HEK293 (cell line): Measurements from ENCODE around the gene PIGL.
A peak's percentile ranks its signal among the peaks of the same experiment; 100 is the strongest.

Experiments used
- IKZF3 ChIP-seq: fragments of 450-650 bp; IDR thresholded peaks from 2 replicates; pipeline ENCODE4 v1.5.0; 2018; ENCODE audit warnings: missing biosample characterization, mild to moderate bottlenecking, missing genetic modification characterization, moderate library complexity
- KLF8 ChIP-seq: fragments of 450-650 bp; formaldehyde crosslinking; IDR thresholded peaks from 2 replicates; pipeline ENCODE4 v1.5.1; 2016; ENCODE audit warnings: missing biosample characterization, missing genetic modification characterization
- MEIS1 ChIP-seq: sonication (generic); formaldehyde crosslinking; IDR thresholded peaks from 2 replicates; pipeline ENCODE4 v1.8.1; 2022; ENCODE audit warnings: missing genetic modification reagents, mild to moderate bottlenecking, borderline replicate concordance
- MZF1 ChIP-seq: fragments of 450-650 bp; formaldehyde crosslinking; IDR thresholded peaks from 2 replicates; pipeline ENCODE4 v1.5.1; 2017; ENCODE audit warnings: missing biosample characterization, missing genetic modification characterization, borderline replicate concordance
- SCRT1 ChIP-seq: fragments of 450-650 bp; formaldehyde crosslinking; IDR thresholded peaks from 2 replicates; pipeline ENCODE4 v1.5.1; 2016; ENCODE audit warnings: missing biosample characterization, missing genetic modification characterization, borderline replicate concordance
- WT1 ChIP-seq: fragments of 450-650 bp; formaldehyde crosslinking; IDR thresholded peaks from 2 replicates; pipeline ENCODE4 v1.5.1; 2016; ENCODE audit warnings: missing biosample characterization, missing genetic modification characterization
- ZBTB1 ChIP-seq: fragments of 450-650 bp; formaldehyde crosslinking; IDR thresholded peaks from 2 replicates; pipeline ENCODE4 v1.5.1; 2016; ENCODE audit warnings: missing biosample characterization, missing genetic modification characterization
- ZFP3 ChIP-seq: fragments of 450-650 bp; formaldehyde crosslinking; IDR thresholded peaks from 2 replicates; pipeline ENCODE4 v1.5.1; 2016; ENCODE audit warnings: low read depth, missing biosample characterization, missing genetic modification characterization
- ZFP41 ChIP-seq: fragments of 450-650 bp; formaldehyde crosslinking; IDR thresholded peaks from 2 replicates; pipeline ENCODE4 v1.5.1; 2016; ENCODE audit warnings: missing biosample characterization, missing genetic modification characterization, borderline replicate concordance
- ZIC2 ChIP-seq: fragments of 450-650 bp; formaldehyde crosslinking; IDR thresholded peaks from 2 replicates; pipeline ENCODE4 v1.5.1; 2016; ENCODE audit warnings: missing biosample characterization, missing genetic modification characterization
- ZNF133 ChIP-seq: fragments of 450-650 bp; formaldehyde crosslinking; IDR thresholded peaks from 2 replicates; pipeline ENCODE4 v1.5.1; 2016; ENCODE audit warnings: missing biosample characterization, missing genetic modification characterization
- ZNF19 ChIP-seq: fragments of 450-650 bp; formaldehyde crosslinking; IDR thresholded peaks from 2 replicates; pipeline ENCODE4; 2016; ENCODE audit warnings: missing biosample characterization, missing genetic modification characterization, low read depth
- ZNF311 ChIP-seq: fragments of 450-650 bp; formaldehyde crosslinking; IDR thresholded peaks from 2 replicates; pipeline ENCODE4 v1.5.1; 2017; ENCODE audit warnings: missing biosample characterization, missing genetic modification characterization, borderline replicate concordance
- ZNF394 ChIP-seq: fragments of 450-650 bp; formaldehyde crosslinking; IDR thresholded peaks from 2 replicates; pipeline ENCODE4 v1.5.1; 2016; ENCODE audit warnings: missing biosample characterization, missing genetic modification characterization, mild to moderate bottlenecking, moderate library complexity, borderline replicate concordance
- ZNF549 ChIP-seq: fragments of 450-650 bp; IDR thresholded peaks from 2 replicates; pipeline ENCODE4 v1.5.1; 2018; ENCODE audit warnings: missing biosample characterization, missing genetic modification characterization, mild to moderate bottlenecking, inconsistent platforms, moderate library complexity
- ZNF561 ChIP-seq: fragments of 450-650 bp; IDR thresholded peaks from 2 replicates; pipeline ENCODE4 v1.5.1; 2018; ENCODE audit warnings: missing biosample characterization, missing genetic modification characterization, borderline replicate concordance
- ZNF571 ChIP-seq: fragments of 450-650 bp; formaldehyde crosslinking; IDR thresholded peaks from 2 replicates; pipeline ENCODE4 v1.5.0; 2017; ENCODE audit warnings: missing biosample characterization, missing genetic modification characterization
- ZNF658 ChIP-seq: fragments of 450-650 bp; formaldehyde crosslinking; IDR thresholded peaks from 2 replicates; pipeline ENCODE4; 2016; ENCODE audit warnings: missing biosample characterization, missing genetic modification characterization
- ZNF664 ChIP-seq: fragments of 450-650 bp; formaldehyde crosslinking; IDR thresholded peaks from 2 replicates; pipeline ENCODE4 v1.5.1; 2016; ENCODE audit warnings: missing biosample characterization, missing genetic modification characterization
- ZNF776 ChIP-seq: fragments of 450-650 bp; formaldehyde crosslinking; IDR thresholded peaks from 2 replicates; pipeline ENCODE4 v1.5.0; 2017; ENCODE audit warnings: missing biosample characterization, missing genetic modification characterization, borderline replicate concordance
- ZNF777 ChIP-seq: fragments of 450-650 bp; formaldehyde crosslinking; IDR thresholded peaks from 2 replicates; pipeline ENCODE4 v1.5.1; 2017; ENCODE audit warnings: missing biosample characterization, missing genetic modification characterization, borderline replicate concordance
- ZNF843 ChIP-seq: fragments of 450-650 bp; formaldehyde crosslinking; IDR thresholded peaks from 2 replicates; pipeline ENCODE4 v1.5.1; 2016; ENCODE audit warnings: missing biosample characterization, missing genetic modification characterization
- ZSCAN30 ChIP-seq: fragments of 450-650 bp; IDR thresholded peaks from 2 replicates; pipeline ENCODE4 v1.5.1; 2018; ENCODE audit warnings: missing biosample characterization, mild to moderate bottlenecking, missing genetic modification characterization, moderate library complexity
- TF ChIP-seq, protein P1 (sequence below): fragments of 450-650 bp; formaldehyde crosslinking; IDR thresholded peaks from 2 replicates; pipeline ENCODE4 v1.5.1; 2017; ENCODE audit warnings: missing biosample characterization, missing genetic modification characterization
- TF ChIP-seq, protein P2 (sequence below): fragments of 450-650 bp; formaldehyde crosslinking; IDR thresholded peaks from 2 replicates; pipeline ENCODE4 v1.5.1; 2016; ENCODE audit warnings: missing biosample characterization, missing genetic modification characterization
- TF ChIP-seq, protein P3 (sequence below): fragments of 450-650 bp; formaldehyde crosslinking; IDR thresholded peaks from 2 replicates; pipeline ENCODE4 v1.5.1; 2016; ENCODE audit warnings: missing biosample characterization, missing genetic modification characterization
- TF ChIP-seq, protein P4 (sequence below): fragments of 450-650 bp; formaldehyde crosslinking; IDR thresholded peaks from 2 replicates; pipeline ENCODE4 v1.5.1; 2016; ENCODE audit warnings: missing biosample characterization, missing genetic modification characterization
- TF ChIP-seq, protein P5 (sequence below): fragments of 450-650 bp; formaldehyde crosslinking; IDR thresholded peaks from 2 replicates; pipeline ENCODE4 v1.5.1; 2017; ENCODE audit warnings: missing biosample characterization, mild to moderate bottlenecking, missing genetic modification characterization, moderate library complexity
- TF ChIP-seq, protein P6 (sequence below): fragments of 450-650 bp; formaldehyde crosslinking; IDR thresholded peaks from 2 replicates; pipeline ENCODE4 v1.5.1; 2016; ENCODE audit warnings: missing biosample characterization, missing genetic modification characterization

The PIGL gene

DNA sequence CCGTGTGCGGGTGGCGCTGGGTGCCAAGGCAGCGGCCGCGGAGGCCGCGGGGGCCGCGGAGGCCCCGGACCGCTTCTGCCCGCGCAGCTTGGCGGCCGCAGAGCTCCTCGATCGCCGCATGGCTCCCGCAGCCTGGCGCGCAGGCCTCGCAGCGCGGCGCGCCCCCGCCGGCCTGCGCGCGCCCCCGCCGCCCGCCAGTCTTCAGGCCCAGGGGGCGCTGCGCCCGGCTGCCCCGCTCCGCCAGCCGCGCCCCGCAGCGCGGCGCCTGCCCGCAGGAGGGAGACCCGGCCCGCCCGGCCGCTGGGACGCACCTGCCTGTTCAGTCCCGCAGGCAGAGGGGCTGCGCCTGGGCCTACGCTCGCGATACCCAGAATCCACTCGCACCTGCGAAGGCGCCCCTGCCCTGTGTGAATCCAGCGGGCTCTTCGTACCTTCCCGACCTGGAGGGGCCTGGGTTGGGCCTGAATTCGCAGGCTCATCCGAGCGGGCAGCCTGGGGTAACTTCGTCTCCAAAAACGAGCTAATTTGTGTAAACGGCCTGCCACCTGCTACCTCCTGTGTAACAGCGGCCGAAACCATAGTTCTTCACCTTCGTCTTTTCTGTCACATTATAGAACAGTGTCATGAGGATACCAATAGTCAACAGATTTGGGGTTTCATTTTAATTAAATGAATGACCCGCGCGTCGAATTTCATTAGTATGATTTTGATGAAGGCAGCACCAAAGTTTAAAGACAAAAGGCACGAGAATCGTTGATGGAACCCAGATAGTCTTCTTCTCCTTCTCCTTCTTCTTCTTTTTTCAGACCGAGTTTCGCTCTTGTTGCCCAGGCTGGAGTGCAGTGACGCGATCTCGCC is 136.5 kb downstream of the PIGL start, which contains the start of gene CENPV (continued):
- TF ChIP-seq ZNF777 (tag by site-specific recombination) (no peak), MZF1 (no peak), ZNF843 (no peak), ZSCAN30 (tag by site-specific recombination) (0 out of 2 replicates have a peak, but pooled peaks have one; percentile 9), MEIS1 (CRISPR knock-in tag) (no peak), ZNF658 (tag by site-specific recombination) (no peak), ZNF776 (tag by site-specific recombination) (no peak), ZFP41 (tag by site-specific recombination) (no peak), ZNF664 (tag by site-specific recombination) (no peak), ZNF561 (tag by site-specific recombination) (0 out of 2 replicates have a peak, but pooled peaks have one; percentile 31), ZNF394 (tag by site-specific recombination) (no peak), ZNF311 (tag by site-specific recombination) (no peak), WT1 (tag by site-specific recombination) (no peak; the same call in 1 of the 2 replicates), IKZF3 (tag by site-specific recombination) (no peak), ZNF549 (no peak), ZNF19 (tag by site-specific recombination) (no peak), ZNF133 (tag by site-specific recombination) (no peak), ZIC2 (tag by site-specific recombination) (peak; percentile 29; the same call in 1 of the 2 replicates), KLF8 (tag by site-specific recombination) (no peak; the same call in 1 of the 2 replicates), SCRT1 (tag by site-specific recombination) (no peak), ZFP3 (no peak), ZBTB1 (no peak), ZNF571 (tag by site-specific recombination) (no peak)
- TF ChIP-seq, protein P1, sequence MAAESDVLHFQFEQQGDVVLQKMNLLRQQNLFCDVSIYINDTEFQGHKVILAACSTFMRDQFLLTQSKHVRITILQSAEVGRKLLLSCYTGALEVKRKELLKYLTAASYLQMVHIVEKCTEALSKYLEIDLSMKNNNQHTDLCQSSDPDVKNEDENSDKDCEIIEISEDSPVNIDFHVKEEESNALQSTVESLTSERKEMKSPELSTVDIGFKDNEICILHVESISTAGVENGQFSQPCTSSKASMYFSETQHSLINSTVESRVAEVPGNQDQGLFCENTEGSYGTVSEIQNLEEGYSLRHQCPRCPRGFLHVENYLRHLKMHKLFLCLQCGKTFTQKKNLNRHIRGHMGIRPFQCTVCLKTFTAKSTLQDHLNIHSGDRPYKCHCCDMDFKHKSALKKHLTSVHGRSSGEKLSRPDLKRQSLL = no peak
- TF ChIP-seq, protein P2, sequence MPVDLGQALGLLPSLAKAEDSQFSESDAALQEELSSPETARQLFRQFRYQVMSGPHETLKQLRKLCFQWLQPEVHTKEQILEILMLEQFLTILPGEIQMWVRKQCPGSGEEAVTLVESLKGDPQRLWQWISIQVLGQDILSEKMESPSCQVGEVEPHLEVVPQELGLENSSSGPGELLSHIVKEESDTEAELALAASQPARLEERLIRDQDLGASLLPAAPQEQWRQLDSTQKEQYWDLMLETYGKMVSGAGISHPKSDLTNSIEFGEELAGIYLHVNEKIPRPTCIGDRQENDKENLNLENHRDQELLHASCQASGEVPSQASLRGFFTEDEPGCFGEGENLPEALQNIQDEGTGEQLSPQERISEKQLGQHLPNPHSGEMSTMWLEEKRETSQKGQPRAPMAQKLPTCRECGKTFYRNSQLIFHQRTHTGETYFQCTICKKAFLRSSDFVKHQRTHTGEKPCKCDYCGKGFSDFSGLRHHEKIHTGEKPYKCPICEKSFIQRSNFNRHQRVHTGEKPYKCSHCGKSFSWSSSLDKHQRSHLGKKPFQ = no peak
- TF ChIP-seq, protein P3, sequence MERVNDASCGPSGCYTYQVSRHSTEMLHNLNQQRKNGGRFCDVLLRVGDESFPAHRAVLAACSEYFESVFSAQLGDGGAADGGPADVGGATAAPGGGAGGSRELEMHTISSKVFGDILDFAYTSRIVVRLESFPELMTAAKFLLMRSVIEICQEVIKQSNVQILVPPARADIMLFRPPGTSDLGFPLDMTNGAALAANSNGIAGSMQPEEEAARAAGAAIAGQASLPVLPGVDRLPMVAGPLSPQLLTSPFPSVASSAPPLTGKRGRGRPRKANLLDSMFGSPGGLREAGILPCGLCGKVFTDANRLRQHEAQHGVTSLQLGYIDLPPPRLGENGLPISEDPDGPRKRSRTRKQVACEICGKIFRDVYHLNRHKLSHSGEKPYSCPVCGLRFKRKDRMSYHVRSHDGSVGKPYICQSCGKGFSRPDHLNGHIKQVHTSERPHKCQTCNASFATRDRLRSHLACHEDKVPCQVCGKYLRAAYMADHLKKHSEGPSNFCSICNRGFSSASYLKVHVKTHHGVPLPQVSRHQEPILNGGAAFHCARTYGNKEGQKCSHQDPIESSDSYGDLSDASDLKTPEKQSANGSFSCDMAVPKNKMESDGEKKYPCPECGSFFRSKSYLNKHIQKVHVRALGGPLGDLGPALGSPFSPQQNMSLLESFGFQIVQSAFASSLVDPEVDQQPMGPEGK (tag by site-specific recombination) = 0 out of 2 replicates have a peak, but pooled peaks have one; percentile 33
- TF ChIP-seq, protein P4, sequence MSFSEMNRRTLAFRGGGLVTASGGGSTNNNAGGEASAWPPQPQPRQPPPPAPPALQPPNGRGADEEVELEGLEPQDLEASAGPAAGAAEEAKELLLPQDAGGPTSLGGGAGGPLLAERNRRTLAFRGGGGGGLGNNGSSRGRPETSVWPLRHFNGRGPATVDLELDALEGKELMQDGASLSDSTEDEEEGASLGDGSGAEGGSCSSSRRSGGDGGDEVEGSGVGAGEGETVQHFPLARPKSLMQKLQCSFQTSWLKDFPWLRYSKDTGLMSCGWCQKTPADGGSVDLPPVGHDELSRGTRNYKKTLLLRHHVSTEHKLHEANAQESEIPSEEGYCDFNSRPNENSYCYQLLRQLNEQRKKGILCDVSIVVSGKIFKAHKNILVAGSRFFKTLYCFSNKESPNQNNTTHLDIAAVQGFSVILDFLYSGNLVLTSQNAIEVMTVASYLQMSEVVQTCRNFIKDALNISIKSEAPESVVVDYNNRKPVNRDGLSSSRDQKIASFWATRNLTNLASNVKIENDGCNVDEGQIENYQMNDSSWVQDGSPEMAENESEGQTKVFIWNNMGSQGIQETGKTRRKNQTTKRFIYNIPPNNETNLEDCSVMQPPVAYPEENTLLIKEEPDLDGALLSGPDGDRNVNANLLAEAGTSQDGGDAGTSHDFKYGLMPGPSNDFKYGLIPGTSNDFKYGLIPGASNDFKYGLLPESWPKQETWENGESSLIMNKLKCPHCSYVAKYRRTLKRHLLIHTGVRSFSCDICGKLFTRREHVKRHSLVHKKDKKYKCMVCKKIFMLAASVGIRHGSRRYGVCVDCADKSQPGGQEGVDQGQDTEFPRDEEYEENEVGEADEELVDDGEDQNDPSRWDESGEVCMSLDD (tag by site-specific recombination) = no peak
- TF ChIP-seq, protein P5, sequence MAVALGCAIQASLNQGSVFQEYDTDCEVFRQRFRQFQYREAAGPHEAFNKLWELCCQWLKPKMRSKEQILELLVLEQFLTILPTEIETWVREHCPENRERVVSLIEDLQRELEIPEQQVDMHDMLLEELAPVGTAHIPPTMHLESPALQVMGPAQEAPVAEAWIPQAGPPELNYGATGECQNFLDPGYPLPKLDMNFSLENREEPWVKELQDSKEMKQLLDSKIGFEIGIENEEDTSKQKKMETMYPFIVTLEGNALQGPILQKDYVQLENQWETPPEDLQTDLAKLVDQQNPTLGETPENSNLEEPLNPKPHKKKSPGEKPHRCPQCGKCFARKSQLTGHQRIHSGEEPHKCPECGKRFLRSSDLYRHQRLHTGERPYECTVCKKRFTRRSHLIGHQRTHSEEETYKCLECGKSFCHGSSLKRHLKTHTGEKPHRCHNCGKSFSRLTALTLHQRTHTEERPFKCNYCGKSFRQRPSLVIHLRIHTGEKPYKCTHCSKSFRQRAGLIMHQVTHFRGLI (tag by site-specific recombination) = peak; percentile 51; the same call in 1 of the 2 replicates
- TF ChIP-seq, protein P6, sequence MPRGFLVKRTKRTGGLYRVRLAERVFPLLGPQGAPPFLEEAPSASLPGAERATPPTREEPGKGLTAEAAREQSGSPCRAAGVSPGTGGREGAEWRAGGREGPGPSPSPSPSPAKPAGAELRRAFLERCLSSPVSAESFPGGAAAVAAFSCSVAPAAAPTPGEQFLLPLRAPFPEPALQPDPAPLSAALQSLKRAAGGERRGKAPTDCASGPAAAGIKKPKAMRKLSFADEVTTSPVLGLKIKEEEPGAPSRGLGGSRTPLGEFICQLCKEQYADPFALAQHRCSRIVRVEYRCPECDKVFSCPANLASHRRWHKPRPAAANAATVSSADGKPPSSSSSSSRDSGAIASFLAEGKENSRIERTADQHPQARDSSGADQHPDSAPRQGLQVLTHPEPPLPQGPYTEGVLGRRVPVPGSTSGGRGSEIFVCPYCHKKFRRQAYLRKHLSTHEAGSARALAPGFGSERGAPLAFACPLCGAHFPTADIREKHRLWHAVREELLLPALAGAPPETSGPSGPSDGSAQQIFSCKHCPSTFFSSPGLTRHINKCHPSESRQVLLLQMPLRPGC (tag by site-specific recombination) = no peak
